HG03135 (cell line): Measurements from ENCODE around the gene FAM3B.

Source experiments
- ATAC-seq: cut with Tn5 transposase; IDR thresholded peaks from one replicate; pipeline ENCODE4 v1.9.1; 2021; ENCODE audit warnings: mild to moderate bottlenecking, moderate library complexity; ENCODE audit not compliant: unreplicated experiment

Gene FAM3B

DNA sequence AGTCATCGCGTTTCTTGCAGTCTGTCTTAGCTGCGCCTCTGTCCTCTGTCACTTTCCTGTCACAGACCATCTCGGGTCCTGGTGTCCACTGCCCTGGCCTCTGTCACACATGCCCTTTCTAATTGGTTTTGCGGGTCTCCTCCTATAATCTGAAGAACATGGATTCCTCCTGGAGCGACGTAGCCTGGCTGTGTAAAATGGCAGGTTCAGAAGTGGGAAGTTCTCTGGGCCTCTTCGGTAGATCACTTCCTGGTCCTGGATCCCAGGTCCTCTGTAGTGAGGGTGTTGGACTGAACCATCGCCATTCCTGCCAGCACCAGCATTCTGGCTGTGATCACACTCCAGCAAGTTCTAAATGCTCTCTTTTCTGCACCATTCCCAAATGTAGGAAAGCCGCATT lies 857 bp downstream of the FAM3B start:
- no peak for ATAC-seq

DNA sequence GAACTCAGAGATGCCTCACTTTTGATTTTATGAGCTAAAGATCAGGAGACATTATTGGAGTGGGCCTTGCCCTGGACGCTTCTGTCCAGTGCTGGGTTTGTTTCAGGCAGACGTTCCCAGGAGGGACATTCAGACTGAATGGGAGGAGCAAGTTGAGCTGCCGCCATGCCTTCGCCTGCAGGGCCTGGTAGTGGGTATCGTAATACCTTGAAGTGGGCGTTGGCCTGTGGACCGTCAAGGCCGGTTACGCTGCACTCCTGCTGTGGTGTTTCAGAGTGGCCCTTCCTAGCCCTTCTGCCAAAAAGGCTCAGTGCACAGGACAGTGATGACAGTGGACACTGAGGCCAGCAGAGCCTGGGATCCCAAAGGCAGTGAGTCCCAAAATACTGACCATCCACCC lies 1.6 kb downstream of the FAM3B start:
- no peak for ATAC-seq

DNA sequence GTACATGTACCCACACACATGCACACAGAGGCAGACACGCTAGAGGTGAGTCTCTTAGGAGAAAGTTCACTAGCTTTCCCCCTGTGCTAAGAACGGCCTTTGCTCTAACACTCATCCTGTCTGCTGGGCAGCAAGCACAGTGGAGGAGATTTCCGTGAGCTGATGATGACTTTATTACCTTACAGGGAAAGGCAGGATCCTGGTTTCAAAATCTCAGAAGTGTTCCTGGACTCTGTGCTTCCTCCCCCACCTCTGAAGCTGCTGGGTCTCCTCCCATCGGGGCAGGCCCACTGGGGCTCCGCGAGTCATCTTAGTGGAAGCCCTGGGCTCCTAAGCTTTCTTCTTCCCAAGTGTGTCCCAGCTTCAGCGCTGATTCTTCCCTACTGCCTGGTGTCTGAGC lies 2.7 kb downstream of the FAM3B start:
- ATAC-seq = no peak

DNA sequence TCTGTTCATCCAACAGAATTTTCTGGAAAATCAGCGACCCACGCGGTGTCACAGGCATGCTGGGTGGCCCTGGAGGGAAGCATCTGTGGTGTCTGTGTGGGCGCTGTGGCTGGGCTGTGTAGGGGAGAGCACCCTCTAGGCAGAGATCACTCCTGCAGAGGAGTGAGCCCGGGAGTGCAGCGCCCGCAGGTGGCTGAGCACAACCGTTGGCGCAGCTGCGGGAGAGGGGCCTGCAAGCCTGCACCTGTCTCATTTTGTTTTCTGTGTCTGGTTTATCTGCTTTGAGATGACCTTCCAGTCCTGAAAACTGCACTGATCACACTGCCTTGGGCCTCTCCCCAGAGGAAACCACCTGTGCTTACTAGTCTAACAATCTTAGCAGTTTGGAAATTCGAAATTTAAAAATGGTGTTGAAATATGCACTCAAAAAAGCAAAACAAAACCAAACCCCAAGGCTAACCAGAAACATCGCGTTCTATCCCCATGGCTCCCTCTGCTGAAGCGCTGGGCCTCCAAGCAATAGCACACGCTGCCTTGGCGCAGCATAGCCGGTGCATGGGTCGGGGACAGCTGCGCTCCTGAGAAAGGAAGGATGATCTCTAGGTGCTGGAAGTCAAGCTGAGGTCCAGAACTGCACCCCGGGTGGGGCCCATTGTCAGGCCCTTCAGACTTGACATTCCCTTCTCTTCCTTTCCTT lies 4.8 kb downstream of the FAM3B start:
- ATAC-seq = no peak

DNA sequence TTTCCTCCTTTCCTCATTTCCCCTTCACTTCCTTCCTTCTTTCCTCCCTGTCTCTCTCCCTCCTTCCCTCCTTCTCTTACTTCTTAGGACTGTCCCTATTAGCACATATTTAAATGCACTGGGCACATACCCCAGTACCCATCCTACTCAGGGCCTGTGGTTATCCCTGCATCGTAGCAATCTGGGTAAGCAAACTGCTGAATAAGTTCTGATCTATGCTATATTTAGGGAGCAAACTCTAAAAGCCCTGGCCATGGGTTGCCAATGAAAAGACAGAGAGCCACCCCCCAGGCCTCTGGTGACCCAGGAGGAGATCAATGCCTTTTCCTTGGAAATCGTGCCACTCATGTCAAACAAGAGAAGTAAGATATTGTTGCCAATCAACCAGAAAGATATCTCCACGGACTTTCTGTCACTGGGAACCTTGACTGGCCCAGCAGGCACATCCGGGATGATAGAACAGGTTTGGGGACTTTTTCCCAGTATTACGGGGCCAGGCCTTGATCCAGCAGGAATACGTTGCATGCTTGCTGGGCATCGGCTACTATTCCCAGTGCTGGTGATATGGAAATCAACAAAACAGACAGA lies 5.4 kb downstream of the FAM3B start:
- ATAC-seq = no peak

DNA sequence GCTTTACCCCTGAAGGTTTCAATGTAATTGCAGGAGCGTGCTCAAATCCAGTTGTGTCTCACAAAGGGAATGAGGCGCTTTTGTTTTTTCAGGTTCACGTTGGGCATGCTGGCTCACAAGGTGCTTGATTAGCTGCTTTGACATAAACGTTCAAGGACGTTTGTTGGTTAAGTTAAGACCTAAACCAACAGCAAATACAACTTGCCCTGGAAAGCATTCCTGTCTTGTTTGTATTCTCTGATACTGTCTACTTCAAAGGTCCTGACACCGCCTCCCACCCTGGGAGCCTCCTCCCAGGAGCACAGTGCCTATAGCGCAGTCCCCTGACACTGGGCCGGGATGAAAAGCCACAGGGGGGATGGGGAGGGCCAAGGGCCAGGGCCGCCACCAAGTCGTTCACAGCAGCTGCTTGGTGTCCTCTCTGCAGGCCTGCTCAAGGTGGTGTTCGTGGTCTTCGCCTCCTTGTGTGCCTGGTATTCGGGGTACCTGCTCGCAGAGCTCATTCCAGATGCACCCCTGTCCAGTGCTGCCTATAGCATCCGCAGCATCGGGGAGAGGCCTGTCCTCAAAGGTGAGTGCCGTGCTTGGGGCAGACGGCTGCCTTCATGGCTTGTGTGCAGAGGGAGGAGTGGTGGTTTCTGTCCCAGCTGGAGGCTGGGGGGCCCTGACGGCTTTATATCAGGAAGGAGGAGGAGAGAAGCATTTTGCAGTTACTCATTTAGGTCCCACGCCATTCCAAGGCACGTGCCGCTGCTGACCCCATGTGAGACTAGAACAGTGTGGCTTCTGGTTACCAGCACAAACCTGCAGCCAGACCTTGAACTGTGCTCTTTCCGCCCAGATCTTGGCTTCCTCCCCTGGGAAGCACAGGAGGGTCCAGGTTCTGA lies 6.1 kb downstream of the FAM3B start:
- no peak for ATAC-seq

DNA sequence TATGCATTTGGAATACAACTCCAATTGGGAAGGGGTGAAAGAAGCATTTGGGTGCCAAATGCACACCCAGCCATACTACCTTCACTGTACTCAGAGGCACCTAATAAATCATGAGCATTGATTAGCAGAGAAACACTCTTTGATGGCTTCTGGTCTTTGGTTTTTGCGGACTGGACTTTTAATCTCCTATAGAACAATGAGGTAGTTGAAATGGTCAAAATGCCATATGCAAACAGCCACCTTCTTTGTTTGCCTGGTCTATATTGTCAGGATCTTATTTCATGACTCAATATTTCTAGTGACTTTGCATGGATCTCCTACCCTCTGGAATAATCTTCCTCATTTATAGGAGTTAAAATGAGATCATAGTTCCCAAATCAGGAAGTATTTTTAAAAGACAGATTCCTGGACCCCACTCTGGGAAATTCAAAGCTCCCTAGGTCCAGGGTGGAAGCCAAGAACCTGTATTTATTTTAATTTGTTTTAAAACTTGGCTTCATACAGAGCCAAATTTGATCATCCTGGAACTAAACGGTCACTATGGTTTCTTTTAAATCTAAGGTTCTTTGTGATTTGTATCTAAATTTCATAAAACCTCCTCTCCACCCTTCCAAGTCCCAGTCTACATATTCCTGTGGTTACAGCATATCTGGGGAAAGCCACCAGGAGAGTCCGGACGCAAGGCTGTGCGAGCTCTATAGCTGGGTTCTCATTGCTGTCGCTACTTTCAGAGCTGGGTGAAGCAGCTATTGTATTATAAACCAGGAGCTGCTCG lies 8.7 kb downstream of the FAM3B start:
- ATAC-seq = no peak

DNA sequence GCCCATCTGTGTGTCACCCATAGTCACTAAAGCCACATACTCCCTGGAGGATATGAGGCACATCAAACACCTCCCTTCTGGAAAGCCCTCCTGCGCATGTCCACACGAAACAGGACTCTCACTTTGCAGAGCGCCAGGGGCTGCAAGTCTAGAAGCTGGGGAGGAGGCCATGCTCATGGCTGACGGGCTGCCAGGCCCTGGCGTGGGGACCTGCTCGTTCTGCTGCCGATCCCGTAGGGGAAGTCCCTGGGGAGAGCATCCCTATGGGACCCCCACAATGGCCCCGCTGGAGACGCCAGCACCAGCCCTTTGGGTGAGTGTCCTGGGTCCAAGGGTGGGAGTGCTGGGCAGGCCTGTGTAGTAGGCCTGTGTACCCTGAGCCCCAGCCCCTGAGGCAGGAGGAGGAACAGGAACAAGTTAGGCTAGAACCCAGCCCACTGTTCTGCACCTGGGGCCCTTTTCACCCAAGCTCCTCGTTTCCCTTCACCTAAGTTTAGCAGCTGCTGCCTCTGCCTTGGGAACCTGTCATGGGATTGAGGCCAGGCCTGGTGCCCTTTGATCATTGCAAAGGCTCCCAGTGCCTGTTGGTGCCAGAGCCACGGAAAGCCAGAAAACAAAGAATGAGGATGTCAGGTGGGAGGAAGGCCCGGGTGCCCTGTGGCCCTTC lies 9.9 kb downstream of the FAM3B start:
- no peak for ATAC-seq

DNA sequence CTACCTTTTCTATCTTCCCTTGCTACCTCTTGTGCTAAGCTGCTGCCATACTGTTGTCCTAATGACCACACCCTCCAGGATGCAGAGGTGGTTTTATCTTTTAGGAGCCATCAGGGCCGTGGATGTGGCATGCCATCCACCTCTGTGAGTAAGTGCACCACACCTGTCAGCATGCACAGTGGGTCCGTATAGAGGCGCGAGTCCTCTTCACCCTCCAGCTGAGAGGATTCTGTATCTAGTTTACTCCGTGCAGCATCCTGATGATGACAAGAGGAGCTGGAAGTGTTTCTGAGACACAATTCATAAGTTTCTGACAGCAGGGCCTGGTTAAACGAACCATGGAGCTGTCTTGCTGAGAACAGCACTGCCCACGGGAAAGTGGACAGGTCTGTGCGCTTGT lies 11.2 kb downstream of the FAM3B start:
- no peak for ATAC-seq

DNA sequence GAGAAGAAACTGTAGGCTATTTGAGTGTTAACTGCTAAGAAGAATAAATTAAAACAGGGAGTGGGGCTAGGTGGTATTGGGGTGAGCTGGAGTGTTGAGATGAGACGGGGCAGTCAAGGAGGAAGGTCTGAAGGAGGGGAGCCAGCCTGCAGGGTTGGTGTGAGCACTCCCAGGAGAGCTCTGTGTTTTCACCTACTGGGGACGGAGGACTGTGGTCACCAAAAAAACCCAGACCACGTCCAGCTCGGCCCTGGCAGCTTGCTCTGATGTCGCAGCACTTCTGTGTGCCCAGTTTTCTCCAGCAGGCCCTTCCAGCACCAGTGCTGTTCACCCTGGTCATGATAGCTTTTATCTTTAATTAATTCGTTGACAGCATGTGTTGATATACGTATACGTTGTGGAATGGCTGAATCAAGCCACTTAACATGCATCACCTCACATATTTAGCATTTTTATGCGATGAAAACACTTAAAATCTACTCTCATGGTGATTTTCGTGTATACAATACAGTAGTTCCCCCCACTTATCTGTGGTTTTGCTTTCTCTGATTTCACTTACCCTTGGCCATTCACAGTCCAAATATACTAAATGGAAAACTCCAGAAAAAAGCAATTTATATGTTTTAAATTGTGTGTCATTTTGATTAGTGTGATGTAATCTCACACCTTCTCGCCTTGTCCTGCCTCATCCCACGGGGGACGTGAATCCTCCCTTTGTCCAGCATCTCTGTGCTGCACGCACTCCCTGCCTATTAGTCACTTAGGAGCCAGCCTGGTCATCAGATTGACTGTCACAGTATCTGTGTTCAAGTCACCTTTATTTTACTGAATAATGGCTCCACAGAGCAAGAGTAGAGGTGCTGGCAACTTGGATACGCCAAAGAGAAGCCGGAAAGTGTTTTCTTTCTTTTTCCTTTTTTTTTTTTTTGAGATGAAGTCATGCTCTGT lies 12.3 kb downstream of the FAM3B start:
- ATAC-seq = no peak

DNA sequence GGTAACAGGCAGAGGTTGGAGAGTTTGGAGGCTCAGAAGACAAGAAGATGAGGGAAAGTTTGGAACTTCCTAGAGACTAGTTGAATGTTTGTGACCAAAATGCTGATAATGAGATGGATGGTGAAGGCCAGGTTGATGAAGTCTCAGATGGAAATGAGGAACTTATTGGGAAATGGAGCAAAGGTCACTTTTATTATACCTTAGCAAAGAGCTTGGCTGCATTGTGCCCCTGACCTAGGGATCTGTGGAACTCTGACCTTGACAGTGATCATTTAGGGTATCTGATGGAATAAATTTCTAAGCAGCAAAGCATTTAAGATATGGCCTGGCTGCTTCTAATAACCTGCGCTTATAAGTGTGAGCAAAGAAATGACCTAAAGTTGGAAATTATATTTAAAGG lies 17.2 kb downstream of the FAM3B start:
- ATAC-seq = no peak

DNA sequence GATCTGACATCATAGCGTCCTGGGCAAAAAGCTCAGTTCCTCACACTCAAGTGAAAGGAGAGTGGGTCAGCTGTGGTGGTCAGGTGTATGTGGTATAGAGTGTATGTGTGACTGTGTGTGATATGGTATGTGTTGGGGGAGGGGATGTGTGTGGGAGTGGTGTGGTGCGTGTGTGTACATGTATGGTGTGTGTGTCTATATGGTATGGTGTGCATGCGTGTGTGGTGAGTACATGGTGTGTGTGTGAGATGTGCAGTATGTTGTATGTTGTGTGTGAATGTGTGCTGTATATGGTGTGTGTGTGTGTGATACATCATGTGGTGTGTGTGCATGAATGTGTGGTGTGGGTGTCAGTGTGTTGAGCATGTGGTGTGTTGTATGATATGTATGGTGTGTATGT lies 20.9 kb downstream of the FAM3B start:
- no peak for ATAC-seq

DNA sequence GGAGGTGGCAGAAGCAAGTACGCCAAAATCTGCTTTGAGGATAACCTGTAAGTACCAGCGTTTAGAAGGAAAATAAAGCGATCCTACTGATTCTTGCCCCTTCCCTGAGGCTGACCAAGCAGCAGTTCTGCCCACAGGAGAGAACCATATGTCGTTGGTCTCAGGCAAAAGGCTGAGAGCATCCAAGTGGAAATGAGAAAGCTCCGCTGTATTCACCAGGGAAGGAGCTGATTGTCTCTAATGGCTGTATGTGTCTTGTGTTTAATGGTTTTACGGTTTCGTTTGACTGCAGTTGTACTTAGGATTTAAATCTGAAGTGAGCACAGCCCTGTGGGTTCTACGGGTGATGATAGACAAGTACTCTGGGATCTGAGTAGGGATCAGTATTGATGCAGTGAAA lies 21.9 kb downstream of the FAM3B start:
- ATAC-seq = no peak

DNA sequence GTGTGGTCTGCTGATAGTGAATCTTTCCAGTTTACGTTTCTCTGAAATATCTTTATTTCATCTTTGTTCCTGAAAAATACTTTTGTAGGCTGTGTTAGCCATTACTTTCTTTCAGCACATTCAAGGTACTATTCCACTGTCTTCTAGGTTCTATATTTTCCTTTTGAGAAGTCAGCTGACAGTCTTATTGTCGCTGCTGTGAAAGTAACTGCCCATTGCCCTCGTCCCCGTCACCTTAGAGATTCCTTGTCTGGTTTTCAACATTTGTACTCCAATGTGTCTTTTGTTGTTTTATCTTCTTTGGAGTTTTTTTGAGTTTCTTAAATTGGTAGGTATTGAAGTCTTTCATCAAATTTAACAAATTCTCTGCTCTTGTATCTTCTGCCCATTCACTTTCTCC lies 25.4 kb downstream of the FAM3B start:
- ATAC-seq = no peak

DNA sequence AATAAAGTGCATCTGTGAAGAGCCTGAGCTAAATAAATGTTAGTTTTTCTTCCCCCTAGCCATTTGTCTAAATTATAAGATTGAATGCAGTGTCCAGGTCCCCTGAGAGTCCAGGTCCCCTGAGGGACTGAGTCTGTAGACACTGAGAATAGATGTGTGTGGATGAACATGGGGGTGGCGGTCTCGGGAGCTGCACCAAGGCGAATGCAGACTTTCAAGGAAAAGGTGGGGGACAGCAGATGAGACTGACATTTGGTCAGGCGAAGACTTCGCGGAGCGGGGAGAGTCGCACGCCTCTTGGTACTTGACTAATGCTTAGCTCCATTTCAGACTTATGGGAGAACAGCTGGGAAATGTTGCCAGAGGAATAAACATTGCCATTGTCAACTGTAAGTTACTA lies 27.5 kb downstream of the FAM3B start:
- no peak for ATAC-seq

DNA sequence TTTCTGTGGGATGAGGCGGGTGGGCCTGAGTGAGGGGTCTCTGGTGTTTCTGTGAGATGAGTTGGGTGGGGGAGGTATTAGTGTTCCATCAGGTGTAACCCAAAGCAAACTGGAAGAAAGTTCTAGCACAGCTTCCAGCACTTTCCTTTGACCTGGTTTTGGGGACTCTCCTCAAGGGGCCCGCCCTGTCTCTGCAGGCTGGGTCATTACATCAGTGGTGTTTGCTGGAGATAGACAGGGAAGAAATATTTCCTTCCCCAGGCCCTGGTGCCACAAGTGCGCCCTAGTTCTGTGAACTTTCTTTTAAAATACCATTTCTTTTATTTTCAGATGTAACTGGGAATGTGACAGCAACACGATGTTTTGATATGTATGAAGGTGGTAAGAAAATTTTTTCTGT lies 28.8 kb downstream of the FAM3B start:
- no peak for ATAC-seq

DNA sequence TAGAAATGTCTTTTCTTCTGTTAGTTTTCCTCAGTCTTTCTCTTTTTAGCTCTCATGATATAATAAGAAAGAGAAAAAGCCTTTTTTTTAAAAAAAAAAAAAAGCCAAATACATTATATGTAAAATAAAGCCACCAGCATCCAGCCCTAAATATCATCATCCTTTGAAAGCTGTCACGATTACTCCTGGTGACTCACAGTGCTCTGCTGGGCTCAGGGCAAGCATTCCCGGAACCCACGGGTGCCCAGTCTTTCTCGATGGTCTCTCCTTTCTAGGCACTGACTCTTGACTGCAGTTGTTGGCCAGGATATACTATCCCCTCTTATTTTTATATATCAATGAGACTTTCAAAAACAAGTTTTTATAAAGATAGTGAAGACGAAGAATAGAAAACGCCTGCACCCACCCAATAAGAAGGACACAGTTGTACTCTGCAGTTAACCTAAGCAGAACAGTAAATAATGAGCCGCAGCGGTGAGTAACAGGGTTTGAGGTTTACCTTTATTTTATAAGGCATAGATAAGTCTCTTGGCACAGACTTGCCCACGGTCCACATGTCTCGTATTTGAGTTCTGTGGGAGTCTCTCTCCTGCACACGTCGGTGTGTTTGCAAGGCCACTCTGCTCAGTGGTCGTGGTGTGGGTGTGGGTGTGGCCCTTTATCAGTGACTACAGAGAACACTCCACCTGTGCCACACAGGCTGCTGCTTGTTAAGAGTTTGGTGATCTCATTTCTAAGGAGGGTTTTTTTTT lies 29.5 kb downstream of the FAM3B start:
- ATAC-seq = no peak

DNA sequence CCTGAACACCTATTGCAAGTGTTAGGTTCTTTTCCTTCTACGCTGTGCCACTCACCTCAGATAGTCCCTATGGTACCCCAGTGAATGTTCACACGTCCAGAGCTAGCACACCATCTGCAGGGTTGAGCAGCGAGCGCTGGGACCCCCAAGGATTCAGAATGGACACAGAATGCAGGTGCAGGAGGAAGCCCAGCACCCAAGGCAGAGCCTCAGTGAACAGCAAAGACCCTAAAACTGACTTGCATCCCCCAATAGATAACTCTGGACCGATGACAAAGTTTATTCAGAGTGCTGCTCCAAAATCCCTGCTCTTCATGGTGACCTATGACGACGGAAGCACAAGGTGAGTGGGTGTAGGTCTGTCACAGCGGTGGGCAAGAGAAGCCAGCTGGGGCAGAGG lies 30.2 kb downstream of the FAM3B start:
- ATAC-seq = no peak

DNA sequence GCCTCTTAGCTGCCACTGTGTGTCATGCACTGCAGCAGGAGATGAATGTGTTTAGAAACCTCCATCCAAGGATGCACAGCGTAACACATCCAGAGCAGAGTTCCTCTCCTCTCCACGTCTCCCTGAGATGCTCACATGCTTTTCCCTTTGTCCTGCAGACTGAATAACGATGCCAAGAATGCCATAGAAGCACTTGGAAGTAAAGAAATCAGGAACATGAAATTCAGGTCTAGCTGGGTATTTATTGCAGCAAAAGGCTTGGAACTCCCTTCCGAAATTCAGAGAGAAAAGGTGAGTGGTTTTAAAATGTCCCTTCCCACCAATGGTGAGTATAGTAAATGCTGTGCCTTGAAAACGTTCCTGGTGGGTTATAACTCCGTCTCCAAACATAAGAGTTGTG lies 31.8 kb downstream of the FAM3B start:
- no peak for ATAC-seq
